OCI-LY1 (cell line): ENCODE data around the gene AGAP1.

Source experiments
- H2AFZ ChIP-seq: fragments of 200-600 bp; sonication (generic), shearing (Covaris generic); 2 replicates; pipeline ENCODE4 v1.6.0; 2014; ENCODE audit warnings: antibody characterized with exemption, mild to moderate bottlenecking, low read length
- H3F3A ChIP-seq: fragments of 200-600 bp; sonication (generic), shearing (Covaris generic); 2 replicates; pipeline ENCODE4 v1.6.0; 2014; ENCODE audit warnings: mild to moderate bottlenecking, antibody characterized with exemption, low read length, moderate library complexity; ENCODE audit not compliant: insufficient read depth
- H3K27ac ChIP-seq: fragments of 200-600 bp; sonication (generic); 2 replicates; pipeline ENCODE4 v1.5.1; 2014; ENCODE audit warnings: low read length, mixed run types, mild to moderate bottlenecking, low read depth; ENCODE audit not compliant: poor library complexity, severe bottlenecking
- H3K27me3 ChIP-seq: fragments of 200-600 bp; sonication (generic); 2 replicates; pipeline ENCODE4 v1.6.0; 2014; ENCODE audit warnings: antibody characterized with exemption, mild to moderate bottlenecking, low read length, moderate library complexity; ENCODE audit not compliant: insufficient read depth
- H3K36me3 ChIP-seq: fragments of 200-600 bp; sonication (generic); 2 replicates; pipeline ENCODE4 v1.6.1; 2014; ENCODE audit warnings: mild to moderate bottlenecking, antibody characterized with exemption, low read length, moderate library complexity, mixed read lengths; ENCODE audit not compliant: insufficient read depth
- H3K4me1 ChIP-seq: fragments of 200-600 bp; sonication (generic); 2 replicates; pipeline ENCODE4 v1.5.1; 2014; ENCODE audit warnings: mild to moderate bottlenecking, low read length, moderate library complexity; ENCODE audit not compliant: insufficient read depth, severe bottlenecking
- H3K4me2 ChIP-seq: fragments of 200-600 bp; sonication (generic), shearing (Covaris generic); 2 replicates; pipeline ENCODE4 v1.6.1; 2014; ENCODE audit warnings: low read length
- H3K4me3 ChIP-seq: fragments of 200-600 bp; sonication (generic); 2 replicates; pipeline ENCODE4 v1.5.1; 2014; ENCODE audit warnings: low read length, low read depth, mild to moderate bottlenecking, mixed read lengths; ENCODE audit not compliant: poor library complexity, severe bottlenecking
- H3K79me2 ChIP-seq: fragments of 200-600 bp; shearing (Covaris generic); 2 replicates; pipeline ENCODE4 v1.6.1; 2016; ENCODE audit warnings: mixed run types, low read length, mixed read lengths; ENCODE audit not compliant: insufficient read depth
- H3K9ac ChIP-seq: fragments of 200-600 bp; sonication (generic), shearing (Covaris generic); 2 replicates; pipeline ENCODE4 v1.6.1; 2014; ENCODE audit warnings: mild to moderate bottlenecking, low read length, mixed read lengths
- H3K9me2 ChIP-seq: fragments of 200-600 bp; sonication (generic), shearing (Covaris generic); 2 replicates; pipeline ENCODE4 v1.6.1; 2014; ENCODE audit warnings: low read depth, mild to moderate bottlenecking, low read length, mixed read lengths
- H3K9me3 ChIP-seq: fragments of 200-600 bp; shearing (Covaris generic); 2 replicates; pipeline ENCODE4 v1.6.1; 2014; ENCODE audit warnings: low read length, mixed read lengths
- H4K20me1 ChIP-seq: fragments of 200-600 bp; sonication (generic), shearing (Covaris generic); 2 replicates; pipeline ENCODE4 v1.6.0; 2016; ENCODE audit warnings: mild to moderate bottlenecking, low read length; ENCODE audit not compliant: insufficient read depth
- CTCF ChIP-seq: fragments of 200-600 bp; sonication (generic), shearing (Covaris generic); IDR thresholded peaks from 2 replicates; pipeline ENCODE4 v1.5.1; 2017; ENCODE audit warnings: mild to moderate bottlenecking, antibody characterized with exemption, low read length, moderate library complexity, mixed read lengths
- EZH2 ChIP-seq: fragments of 200-600 bp; sonication (generic), shearing (Covaris generic); IDR thresholded peaks from 2 replicates; pipeline ENCODE4 v1.8.0; 2017; ENCODE audit warnings: borderline replicate concordance, mixed run types, mild to moderate bottlenecking, antibody characterized with exemption, low read length, moderate library complexity, mixed read lengths

The AGAP1 gene

GRCh38 chr2:235480614-235481013 is 13.2 kb upstream of the AGAP1 start:
- Histone ChIP-seq H3K4me2 (no peak overlapping the region), H3F3A (no peaks in the 10 kb centered on the region), H3K27ac (no peak overlapping the region), H3K36me3 (no peaks in the 10 kb centered on the region), H3K27me3 (no peaks in the 10 kb centered on the region), H3K9ac (no peak overlapping the region), H4K20me1 (no peaks in the 10 kb centered on the region), H3K9me2 (no peaks in the 10 kb centered on the region), H2AFZ (no peak overlapping the region), H3K79me2 (no peaks in the 10 kb centered on the region), H3K9me3 (no peaks in the 10 kb centered on the region), H3K4me1 (no peaks in the 10 kb centered on the region), H3K4me3 (no peak overlapping the region)
- TF ChIP-seq EZH2 (no peak), CTCF (no peak)

GRCh38 chr2:235483313-235483712 is 10.5 kb upstream of the AGAP1 start:
- H3K36me3 ChIP-seq: no peaks in the 10 kb centered on the region
- H3K27ac ChIP-seq: no peak overlapping the region
- H3F3A ChIP-seq: no peaks in the 10 kb centered on the region
- H3K4me1 ChIP-seq: no peaks in the 10 kb centered on the region
- H3K27me3 ChIP-seq: peaks cover 3% of the 10 kb centered on the region; the same call in 1 of the 2 replicates
- no peak overlapping the region for H2AFZ ChIP-seq
- no peak overlapping the region for H3K9ac ChIP-seq
- no peak overlapping the region for H3K4me3 ChIP-seq
- no peak overlapping the region for H3K4me2 ChIP-seq
- no peaks in the 10 kb centered on the region for H3K79me2 ChIP-seq
- no peaks in the 10 kb centered on the region for H3K9me2 ChIP-seq
- TF ChIP-seq EZH2 (no peak), CTCF (no peak)
- no peaks in the 10 kb centered on the region for H4K20me1 ChIP-seq
- no peaks in the 10 kb centered on the region for H3K9me3 ChIP-seq

GRCh38 chr2:235485362-235485761 is 8.5 kb upstream of the AGAP1 start:
- Histone ChIP-seq H3K9ac (no peak overlapping the region), H3K4me1 (no peaks in the 10 kb centered on the region), H3K9me3 (no peaks in the 10 kb centered on the region), H3K9me2 (no peaks in the 10 kb centered on the region), H3K4me2 (no peak overlapping the region), H3K36me3 (no peaks in the 10 kb centered on the region), H3F3A (no peaks in the 10 kb centered on the region), H3K27me3 (peaks cover 3% of the 10 kb centered on the region; the same call in 1 of the 2 replicates), H2AFZ (no peak overlapping the region), H3K4me3 (no peak overlapping the region), H4K20me1 (no peaks in the 10 kb centered on the region), H3K79me2 (no peaks in the 10 kb centered on the region), H3K27ac (no peak overlapping the region)
- TF ChIP-seq EZH2 (no peak), CTCF (no peak)
